GM19397 (cell line): Measurements from ENCODE around the gene ATG2A.
A peak's percentile ranks its signal among the peaks of the same experiment; 100 is the strongest.

Experiments used
- ATAC-seq: cut with Tn5 transposase; IDR thresholded peaks from one replicate; pipeline ENCODE4 v1.9.1; 2021; ENCODE audit warnings: mild to moderate bottlenecking, moderate library complexity; ENCODE audit not compliant: unreplicated experiment

The ATG2A gene

GRCh38 chr11:64874308-64875240, 42.4 kb downstream of the ATG2A start:
- ATAC-seq, result no peak

- ATAC-seq, result no peak
These were observed 44.1 kb downstream of the ATG2A start for GRCh38 chr11:64872790-64873488.

DNA sequence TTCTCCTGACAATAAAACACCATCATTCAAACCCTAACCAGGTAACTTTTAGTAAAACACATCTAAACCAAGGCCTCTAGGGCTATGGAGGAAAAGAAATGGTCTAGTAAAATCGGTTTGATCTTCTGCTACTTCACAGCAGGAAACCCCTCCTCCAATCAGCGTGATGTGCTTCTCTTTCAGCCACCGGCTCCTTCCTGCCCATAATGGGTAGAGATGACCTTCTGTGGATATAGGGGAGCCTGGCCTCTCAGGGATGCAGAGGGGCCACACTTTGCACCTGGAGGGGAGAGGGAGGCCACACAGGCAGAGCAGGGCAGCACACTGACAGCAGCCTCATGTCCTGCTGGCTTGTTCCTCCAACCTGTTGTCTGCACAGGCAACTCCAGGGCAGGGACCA, 45.5 kb downstream of the ATG2A start:
- ATAC-seq, result no peak

GRCh38 chr11:64870893-64871466, 46.0 kb downstream of the ATG2A start:
- no peak for ATAC-seq

DNA sequence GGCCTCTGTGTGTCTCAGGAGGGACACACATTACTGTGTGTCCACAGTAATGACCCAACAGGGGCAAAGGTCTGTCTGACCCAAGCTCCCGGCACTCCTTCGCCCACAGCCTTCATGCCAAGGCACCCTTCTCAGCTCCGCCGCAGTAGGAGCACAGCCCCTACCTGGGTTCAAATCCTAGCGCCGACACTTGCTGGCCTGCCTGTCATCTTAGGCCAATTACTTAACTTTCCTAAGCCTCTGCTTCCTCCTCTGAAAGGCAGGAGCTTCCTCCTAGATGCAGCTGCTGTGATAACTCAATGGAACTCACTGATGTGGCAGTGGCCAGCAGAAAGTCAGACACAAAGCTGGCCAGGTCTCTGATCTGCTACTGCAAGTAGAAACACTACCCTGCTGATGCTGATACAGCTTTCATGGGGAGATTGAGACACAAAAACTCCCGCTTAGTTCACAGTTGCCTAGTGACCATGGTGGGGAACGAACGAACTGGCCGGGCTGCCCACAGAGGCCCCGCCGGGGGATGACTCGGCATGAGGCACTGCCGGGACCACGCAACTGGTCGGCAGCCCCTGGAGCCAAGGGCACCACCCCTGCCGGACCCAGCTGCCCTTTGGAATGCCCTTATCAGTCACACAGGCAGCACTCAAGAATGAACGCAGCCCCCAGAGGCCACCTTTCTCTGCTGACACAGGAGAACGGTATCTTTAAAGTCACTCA, 46.7 kb downstream of the ATG2A start:
- no peak for ATAC-seq

DNA sequence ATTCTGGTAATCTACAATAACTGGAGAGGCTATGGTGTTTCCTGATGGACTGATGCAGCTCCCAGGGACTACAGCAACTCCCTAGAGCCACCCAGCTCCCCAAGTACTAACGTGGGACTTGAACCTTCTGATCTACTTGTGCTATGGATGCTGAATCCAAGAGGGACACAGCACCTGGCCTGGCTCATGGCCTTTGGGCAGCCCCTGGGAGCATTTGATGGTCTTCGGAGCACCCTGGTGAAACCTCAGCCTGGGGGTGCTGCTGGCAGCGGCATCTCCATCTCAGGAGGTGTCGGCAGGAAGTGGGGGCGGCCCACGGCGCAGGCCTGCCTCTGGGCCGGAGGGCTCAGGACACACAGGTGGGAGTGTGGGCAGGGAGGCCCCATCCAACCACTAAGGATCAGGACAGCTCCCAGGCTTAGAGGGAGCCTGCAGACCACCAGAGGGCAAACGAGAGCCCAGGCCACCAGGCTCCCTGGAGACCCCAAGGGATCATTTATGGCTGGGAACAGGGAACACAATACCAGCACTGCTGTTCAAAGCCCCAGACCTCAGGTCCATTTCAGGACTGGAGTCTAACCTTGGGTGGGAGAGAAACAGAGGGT, 47.3 kb downstream of the ATG2A start:
- no peak for ATAC-seq

- no peak for ATAC-seq
These were observed 48.0 kb downstream of the ATG2A start for GRCh38 chr11:64868904-64869570.

- ATAC-seq, result no peak
These were observed 49.1 kb downstream of the ATG2A start for GRCh38 chr11:64867748-64868462.

- no peak for ATAC-seq
These were observed 50.9 kb downstream of the ATG2A start for GRCh38 chr11:64866173-64866491.

GRCh38 chr11:64865286-64866172, 51.5 kb downstream of the ATG2A start:
- ATAC-seq, result no peak

- ATAC-seq, result no peak
These were observed 52.3 kb downstream of the ATG2A start for GRCh38 chr11:64864473-64865285.

DNA sequence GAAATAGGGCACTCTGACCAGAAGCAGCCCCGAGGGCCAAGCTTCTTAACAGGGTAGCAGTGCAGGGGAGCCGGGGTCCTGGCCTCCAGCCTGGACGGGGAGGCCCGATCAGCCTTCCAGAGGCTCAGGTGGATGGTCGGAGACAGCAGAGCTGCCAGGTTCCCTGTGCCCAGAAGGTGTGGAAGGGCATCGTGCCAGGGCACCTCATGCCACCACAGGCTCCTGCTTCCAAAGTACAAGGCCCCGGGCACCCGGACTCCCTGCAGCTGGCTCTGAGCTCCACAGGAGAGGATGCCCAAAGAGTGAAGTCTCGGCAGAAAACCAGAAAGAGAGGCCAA, 52.9 kb downstream of the ATG2A start:
- no peak for ATAC-seq

DNA sequence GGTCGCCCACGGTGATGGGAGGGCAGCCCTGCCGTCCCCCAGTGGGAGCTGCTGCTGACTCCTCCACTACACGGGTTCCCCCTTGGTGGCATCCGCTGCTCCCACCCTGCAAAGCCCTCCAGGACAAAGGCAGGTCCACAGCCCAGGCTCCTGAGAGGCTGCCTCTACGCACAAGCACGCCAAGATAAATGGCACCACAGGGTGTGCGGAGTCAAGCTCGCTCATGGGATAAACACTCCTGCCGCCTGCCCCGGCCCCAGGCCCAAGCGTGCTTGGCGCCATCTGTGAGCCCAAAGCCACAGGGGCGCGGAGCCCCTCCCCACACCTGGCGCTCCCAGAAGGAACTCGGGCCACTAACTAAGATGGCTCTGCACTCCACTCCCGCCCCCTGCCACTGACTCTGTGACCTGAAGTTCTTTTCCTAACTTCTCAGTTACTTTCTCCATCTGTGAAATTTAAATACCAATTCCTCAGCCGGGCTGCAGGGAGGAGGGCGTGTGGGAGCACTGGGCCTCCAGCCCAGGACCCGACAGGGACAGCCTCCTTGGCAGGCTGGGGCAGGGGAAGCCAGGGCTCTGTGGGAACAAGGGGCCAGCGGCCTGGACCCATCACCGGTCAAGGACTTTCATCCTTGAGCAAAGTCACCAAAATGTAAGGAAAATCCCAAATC, 53.5 kb downstream of the ATG2A start:
- ATAC-seq, result no peak

GRCh38 chr11:64862987-64863390, 54.0 kb downstream of the ATG2A start:
- no peak for ATAC-seq

GRCh38 chr11:64861227-64861975, 55.6 kb downstream of the ATG2A start:
- ATAC-seq, result no peak

DNA sequence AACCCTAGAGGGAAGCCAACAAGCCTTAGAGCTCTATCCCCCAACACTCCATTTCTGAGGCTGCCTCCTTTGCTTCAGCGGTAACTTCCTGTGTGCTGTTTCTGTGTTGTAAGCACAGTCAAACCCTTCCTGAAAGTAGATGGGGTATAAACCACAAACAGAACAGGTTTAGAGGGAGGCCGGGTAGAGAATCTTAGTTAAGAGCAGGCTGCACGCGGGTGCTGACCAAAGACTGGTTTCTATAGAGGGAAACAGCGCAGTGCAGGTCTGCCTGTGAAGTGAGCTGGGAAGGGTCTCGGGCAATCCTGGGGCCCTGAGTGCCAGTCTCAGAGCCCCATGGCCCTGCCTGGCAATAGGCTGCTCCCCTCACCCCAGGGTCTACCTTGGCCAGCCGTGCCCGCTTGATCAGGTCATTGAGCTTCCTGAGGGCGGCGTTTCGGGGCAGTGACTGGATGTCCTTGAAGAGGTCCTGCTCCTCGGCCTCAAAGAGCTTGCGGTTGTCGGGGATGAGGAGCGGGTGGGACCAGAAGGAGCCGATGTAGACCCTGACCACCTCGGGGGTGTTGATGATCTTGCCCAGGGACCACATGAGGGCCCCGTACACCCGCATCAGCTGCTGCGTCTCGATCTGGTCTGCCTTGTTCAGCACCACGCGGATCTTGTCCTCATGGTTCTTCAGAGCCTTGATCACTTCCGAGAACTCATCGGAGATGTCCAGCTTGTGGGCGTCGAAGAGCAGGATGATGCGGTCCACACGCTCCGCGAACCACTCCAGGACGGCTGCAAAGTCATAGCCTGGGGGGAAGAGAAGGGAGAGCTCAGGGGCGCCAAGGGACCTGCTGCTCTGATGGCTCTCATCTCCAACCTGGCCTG, 57.2 kb downstream of the ATG2A start:
- peak; percentile 67 for ATAC-seq
